Hepatocyte (in vitro differentiated cells): Measurements from ENCODE around the gene RCAN2.
A peak's percentile ranks its signal among the peaks of the same experiment; 100 is the strongest.

Source experiments
- EZH2 ChIP-seq: fragments of 200-600 bp; sonication (generic); IDR thresholded peaks from 2 replicates; pipeline ENCODE4 v1.6.1; 2016; ENCODE audit warnings: antibody characterized with exemption, mild to moderate bottlenecking, borderline replicate concordance
- TF ChIP-seq, protein P1 (sequence below): fragments of 200-600 bp; sonication (generic); IDR thresholded peaks from 2 replicates; pipeline ENCODE4 v1.5.1; 2016; ENCODE audit warnings: antibody characterized with exemption, mild to moderate bottlenecking; ENCODE audit not compliant: poor library complexity

DNA sequence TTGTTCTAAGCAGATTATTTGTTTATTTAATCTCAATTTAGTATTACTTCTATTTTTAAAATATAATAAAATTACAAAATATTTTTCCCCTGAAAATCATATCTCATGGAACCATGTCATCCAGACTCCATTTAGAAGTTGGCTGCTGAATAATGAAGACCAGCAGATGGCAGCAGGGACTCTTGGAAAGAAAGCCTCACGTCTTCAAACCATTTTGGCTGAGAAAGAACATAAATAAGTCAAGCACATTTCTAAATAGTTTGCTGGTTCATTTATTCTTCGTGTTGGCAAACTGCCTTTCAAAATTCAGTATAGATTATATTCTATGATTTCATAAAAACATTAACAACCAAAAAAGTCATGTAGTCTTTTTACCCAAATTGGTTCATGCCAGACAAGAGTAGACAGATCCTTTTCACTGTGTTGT, 71.7 kb downstream of the RCAN2 start:
- TF ChIP-seq, protein P1, sequence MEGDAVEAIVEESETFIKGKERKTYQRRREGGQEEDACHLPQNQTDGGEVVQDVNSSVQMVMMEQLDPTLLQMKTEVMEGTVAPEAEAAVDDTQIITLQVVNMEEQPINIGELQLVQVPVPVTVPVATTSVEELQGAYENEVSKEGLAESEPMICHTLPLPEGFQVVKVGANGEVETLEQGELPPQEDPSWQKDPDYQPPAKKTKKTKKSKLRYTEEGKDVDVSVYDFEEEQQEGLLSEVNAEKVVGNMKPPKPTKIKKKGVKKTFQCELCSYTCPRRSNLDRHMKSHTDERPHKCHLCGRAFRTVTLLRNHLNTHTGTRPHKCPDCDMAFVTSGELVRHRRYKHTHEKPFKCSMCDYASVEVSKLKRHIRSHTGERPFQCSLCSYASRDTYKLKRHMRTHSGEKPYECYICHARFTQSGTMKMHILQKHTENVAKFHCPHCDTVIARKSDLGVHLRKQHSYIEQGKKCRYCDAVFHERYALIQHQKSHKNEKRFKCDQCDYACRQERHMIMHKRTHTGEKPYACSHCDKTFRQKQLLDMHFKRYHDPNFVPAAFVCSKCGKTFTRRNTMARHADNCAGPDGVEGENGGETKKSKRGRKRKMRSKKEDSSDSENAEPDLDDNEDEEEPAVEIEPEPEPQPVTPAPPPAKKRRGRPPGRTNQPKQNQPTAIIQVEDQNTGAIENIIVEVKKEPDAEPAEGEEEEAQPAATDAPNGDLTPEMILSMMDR: peak; percentile 95
- no peak for TF ChIP-seq EZH2
